K562 (cell line): ENCODE results near the gene ARMC12. TPM values are rescaled to one million over a fixed set of nuclear protein-coding genes. Genes with fewer than 3 reads are reported as not detected.

Source experiments
- ATAC-seq: fragments of 200-7000 bp; cut with Tn5 transposase; 3 replicates; pipeline ENCODE4 v1.9.1; 2020; ENCODE audit warnings: moderate library complexity
- BruUV-seq: library from RNA; stranded (reverse); fragments of 400-500 nt; replicated peaks from 2 replicates; lab custom pipeline; 2021; lab: Mats Ljungman, UMichigan
- CTCF ChIA-PET: fragments of 300-600 bp; formaldehyde crosslinking; extraction: SDS; loops from one replicate; lab custom pipeline; 2021; ENCODE audit warnings: low intra/inter-chr PET ratio; lab: Yijun Ruan, JAX
- POLR2A ChIA-PET: fragments of 300-600, 350-650 bp; sonication (Branson Sonifier 250); formaldehyde crosslinking; extraction: SDS; loops from one replicate; lab custom pipeline; 2021; ENCODE audit warnings: antibody characterized with exemption, inconsistent platforms; lab: Yijun Ruan, JAX
- DNase-seq, 4 experiments: peaks; one replicate each; pipeline versions ENCODE4 v3.0.0 to v3.0.0-alpha.2; 2011 to 2018; ENCODE audit warnings: low spot score in 3 of 4, mixed read lengths in 3 of 4; ENCODE audit errors: extremely low read depth in 1 of 4
- FAIRE-seq: peaks from 2 replicates; lab custom pipeline; 2011; peaks lifted over from hg19 to GRCh38; lab: Jason Lieb, UNC
- H2AFZ ChIP-seq: 2 replicates; pipeline ENCODE4 v1.6.0; 2011; ENCODE audit warnings: low read depth, low read length, control low read depth, inconsistent platforms
- H3K27ac ChIP-seq: fragments of 200-600 bp; 3 replicates; pipeline ENCODE4 v1.8.0; 2011; ENCODE audit warnings: low read depth, mild to moderate bottlenecking, control low read depth, inconsistent platforms, low read length, moderate library complexity, mixed read lengths; ENCODE audit errors: extremely low read depth
- H3K27me3 ChIP-seq, 2 experiments: fragments of 300-600 bp in 1 of 2; 2 replicates in 1 of 2; 3 replicates in 1 of 2; pipeline versions ENCODE4 v1.6.0 to v1.8.0; 2011; ENCODE audit warnings: inconsistent platforms in 2 of 2, low read length in 2 of 2, mild to moderate bottlenecking in 1 of 2, mixed read lengths in 1 of 2, moderate library complexity in 1 of 2; ENCODE audit not compliant: control insufficient read depth in 2 of 2, insufficient read depth in 2 of 2
- H3K36me3 ChIP-seq: fragments of 300-600 bp; 3 replicates; pipeline ENCODE4 v1.8.0; 2011; ENCODE audit warnings: mild to moderate bottlenecking, low read length, inconsistent platforms; ENCODE audit not compliant: control insufficient read depth, insufficient read depth
- H3K4me1 ChIP-seq, 2 experiments: fragments of 200-600 bp in 1 of 2; replicated peaks in 1 of 2; 2 replicates in 1 of 2; 3 replicates in 1 of 2; pipeline versions ENCODE4 v1.5.1 to v1.8.0; 2011; ENCODE audit warnings: inconsistent platforms in 2 of 2, low read length in 2 of 2, mild to moderate bottlenecking in 1 of 2, mixed read lengths in 1 of 2, moderate library complexity in 1 of 2; ENCODE audit not compliant: control insufficient read depth in 2 of 2, insufficient read depth in 2 of 2
- H3K4me2 ChIP-seq: 2 replicates; pipeline ENCODE4 v1.6.1; 2011; ENCODE audit warnings: low read length, control low read depth, inconsistent platforms, mixed read lengths; ENCODE audit not compliant: insufficient read depth
- H3K4me3 ChIP-seq: fragments of 200-600 bp; sonication (generic), shearing (Covaris generic); 2 replicates; pipeline ENCODE4 v1.5.1; 2016; ENCODE audit warnings: control low read depth, inconsistent platforms
- H3K79me2 ChIP-seq: fragments of 200-600 bp; 3 replicates; pipeline ENCODE4 v1.8.0; 2011; ENCODE audit warnings: low read length, inconsistent platforms; ENCODE audit not compliant: control insufficient read depth, insufficient read depth
- H3K9ac ChIP-seq, 2 experiments: 2 replicates each; pipeline versions ENCODE4 v1.6.0 to v1.6.1; 2011; ENCODE audit warnings: low read depth in 2 of 2, low read length in 2 of 2, control low read depth in 1 of 2, inconsistent platforms in 1 of 2, mild to moderate bottlenecking in 1 of 2, mixed read lengths in 1 of 2; ENCODE audit not compliant: insufficient read depth in 1 of 2
- H3K9me1 ChIP-seq: one replicate; pipeline ENCODE4 v1.6.0; 2011; ENCODE audit warnings: inconsistent platforms, mild to moderate bottlenecking, low read length, moderate library complexity; ENCODE audit not compliant: control insufficient read depth, insufficient read depth
- H3K9me3 ChIP-seq: replicated peaks from 2 replicates; pipeline ENCODE4 v1.5.1; 2011; ENCODE audit warnings: low read depth, low read length, inconsistent platforms; ENCODE audit not compliant: control insufficient read depth, insufficient read depth
- H4K20me1 ChIP-seq: replicated peaks from 2 replicates; pipeline ENCODE4 v1.6.1; 2011; ENCODE audit warnings: low read length, inconsistent platforms, mixed read lengths; ENCODE audit not compliant: control insufficient read depth, insufficient read depth
- ATF1 ChIP-seq, 2 experiments: fragments of 450-650 bp in 1 of 2; IDR thresholded peaks; 2 replicates each; pipeline ENCODE4 v1.6.1; 2016; ENCODE audit warnings: missing compliant biosample characterization in 1 of 2, missing genetic modification characterization in 1 of 2
- BCOR ChIP-seq: fragments of 450-650 bp; IDR thresholded peaks from 2 replicates; pipeline ENCODE4 v1.6.1; 2016
- CREB1 ChIP-seq, 2 experiments: sonication (generic) in 1 of 2; formaldehyde crosslinking in 1 of 2; IDR thresholded peaks; 2 replicates each; pipeline versions ENCODE4 v1.6.1 to v1.8.0; 2012 to 2022; ENCODE audit warnings: inconsistent platforms in 1 of 2, mild to moderate bottlenecking in 1 of 2, missing genetic modification reagents in 1 of 2, moderate library complexity in 1 of 2
- E2F5 ChIP-seq: sonication (generic); formaldehyde crosslinking; IDR thresholded peaks from 2 replicates; pipeline ENCODE4 v1.8.0; 2022; ENCODE audit warnings: mild to moderate bottlenecking, missing genetic modification reagents
- GATAD2A ChIP-seq: fragments of 450-650 bp; IDR thresholded peaks from 2 replicates; pipeline ENCODE4 v1.6.1; 2017
- GTF2E2 ChIP-seq: fragments of 200-800 bp; sonication (Bioruptor generic); IDR thresholded peaks from 2 replicates; pipeline ENCODE4 v1.6.1; 2016; ENCODE audit warnings: missing genetic modification characterization, missing compliant biosample characterization
- JUNB ChIP-seq: fragments of 450-650 bp; formaldehyde crosslinking; conservative IDR thresholded peaks from 2 replicates; pipeline ENCODE4 v1.4.0; 2020; ENCODE audit warnings: mild to moderate bottlenecking
- NCOA6 ChIP-seq: fragments of 450-650 bp; IDR thresholded peaks from 2 replicates; pipeline ENCODE4 v1.6.1; 2017; ENCODE audit warnings: mild to moderate bottlenecking
- NEUROD1 ChIP-seq: fragments of 150-350 bp; IDR thresholded peaks from 2 replicates; pipeline ENCODE4 v1.6.1; 2014; ENCODE audit warnings: borderline replicate concordance, low read length, low read depth; ENCODE audit not compliant: partially characterized antibody
- RFX7 ChIP-seq: fragments of 250-450 bp; sonication (Bioruptor Pico); IDR thresholded peaks from 2 replicates; pipeline ENCODE4 v1.5.1; 2021; ENCODE audit warnings: mild to moderate bottlenecking
- SMARCC2 ChIP-seq: fragments of 450-650 bp; IDR thresholded peaks from 2 replicates; pipeline ENCODE4 v1.6.1; 2017; ENCODE audit warnings: antibody characterized with exemption, moderate library complexity, mild to moderate bottlenecking, low read depth
- ZKSCAN8 ChIP-seq: fragments of 200-800 bp; sonication (Bioruptor generic); IDR thresholded peaks from 2 replicates; pipeline ENCODE4 v1.6.1; 2016; ENCODE audit warnings: missing genetic modification characterization, missing compliant biosample characterization
- ZNF766 ChIP-seq: fragments of 200-800 bp; sonication (Bioruptor generic); conservative IDR thresholded peaks from 2 replicates; pipeline ENCODE4 v1.6.1; 2016; ENCODE audit warnings: missing genetic modification characterization, missing compliant biosample characterization
- WGBS: fragments of 100-300 bp; shearing (Covaris generic); methylation state at CpG from one replicate; pipeline ENCODE4 v1.1.6; 2016; ENCODE audit warnings: low coverage, mixed read lengths; ENCODE audit not compliant: insufficient coverage; ENCODE audit errors: missing lambda C conversion rate; 5-methylcytosine and 5-hydroxymethylcytosine counted together
- in situ Hi-C: fragments of 300-500 bp; cut with MboI; formaldehyde crosslinking; loops from 4 replicates; pipeline ENCODE4 v1.15.0; 2018; ENCODE audit warnings: inconsistent platforms, mixed read lengths
- intact Hi-C: fragments of 100-400 bp; cut with micrococcal nuclease; formaldehyde crosslinking; loops from 2 replicates; pipeline ENCODE4 v1.14.2; 2022
- polyA plus RNA-seq, 8 experiments: library from polyadenylated mRNA; depleted of rRNA in 4 of 8; stranded (reverse) in 5 of 8; unstranded in 3 of 8; fragments of >200 nt; fragmentation: Nextera tagmentation in 2 of 8; fragmentation: Illumina TruSeq in 1 of 8; extraction: Ambion mirVana in 2 of 8; extraction: Trizol in 1 of 8; gene quantifications; 2 replicates each; pipeline versions ENCODE4 v1.2.1 to v1.2.3, GENCODE V29; 2011 to 2014; ENCODE audit warnings: inconsistent platforms in 1 of 8, missing spikeins in 1 of 8
- total RNA-seq, 7 experiments: library from RNA; depleted of rRNA in 6 of 7; stranded (reverse); fragments of >200 nt in 6 of 7; fragmentation: Illumina TruSeq in 2 of 7; extraction: Trizol in 2 of 7; gene quantifications; 2 replicates each; pipeline versions ENCODE4 v1.2.1 to v1.2.3, GENCODE V29; 2011 to 2021; ENCODE audit warnings: low replicate concordance in 1 of 7
- TF ChIP-seq, protein P1 (sequence below): fragments of 450-650 bp; IDR thresholded peaks from 2 replicates; pipeline ENCODE4 v1.6.1; 2016; ENCODE audit warnings: low read depth, mild to moderate bottlenecking, moderate library complexity
- TF ChIP-seq, protein P2 (sequence below): sonication (generic); IDR thresholded peaks from 2 replicates; pipeline ENCODE4 v1.6.1; 2016

Gene ARMC12
- total and polyA plus RNA-seq, 9 of the 15 experiments (the other 6 are each of a cell fraction or from before 2014, with no cell fraction given): 0.09 to 0.58 (median 0.31) TPM; not detected in 3

- H3K4me1 ChIP-seq: peaks cover 5 to 24% of the 10 kb centered on the region in 2 experiments; a peak in 4 of 5 replicates
- CTCF ChIA-PET: no interaction called here
- intact Hi-C loops (loop anchor here (1.0 to 5.0 kb wide), 3 partner anchors 40 to 106 kb away; no protein-coding TSS in a partner anchor), in situ Hi-C loops (no loop called here)
- POLR2A ChIA-PET: interaction anchor here (0.7 to 2.1 kb wide), 6 partner anchors 11 to 411 kb away, joined by 3 to 19 read pairs (median 3); no protein-coding TSS in a partner anchor
- H3K4me3 ChIP-seq: peak overlapping the region; percentile 96
- BruUV-seq: no TSS peak
- no peaks in the 10 kb centered on the region for H3K9me1 ChIP-seq
- H3K4me2 ChIP-seq: peak overlapping the region; percentile 100
- WGBS: under 1% methylated on average over 70 of the region's 100 CpGs
- no peaks in the 10 kb centered on the region for H3K27me3 ChIP-seq
- peaks cover 12% of the 10 kb centered on the region; the same call in 1 of the 3 replicates for H3K36me3 ChIP-seq
- peaks cover 7% of the 10 kb centered on the region for H4K20me1 ChIP-seq
- H3K9ac ChIP-seq: peak overlapping the region; percentile 84 to 97
- H3K79me2 ChIP-seq: peaks cover 58% of the 10 kb centered on the region
- H3K27ac ChIP-seq: peak overlapping the region; percentile 86
- peak overlapping the region; percentile 83 for H2AFZ ChIP-seq
- peak; percentile 86 for FAIRE-seq
- ATAC-seq: peak; percentile 81
- DNase-seq: peak; percentile 58 to 88 (median 86)
- H3K9me3 ChIP-seq: no peaks in the 10 kb centered on the region
- TF ChIP-seq SMARCC2 (peak; percentile 17; the same call in 1 of the 2 replicates), ZKSCAN8 (CRISPR knock-in tag) (no peak), E2F5 (CRISPR knock-in tag) (no peak), GTF2E2 (peak; percentile 72; the same call in 1 of the 2 replicates), NEUROD1 (no peak), NCOA6 (peak; percentile 84), BCOR (peak; percentile 82), ZNF766 (CRISPR knock-in tag) (0 out of 2 replicates have a peak, but pooled peaks have one; percentile 54), ATF1 (CRISPR knock-in tag; IDR thresholded peaks at IDR 0.05) (no peak), ATF1 (tag; IDR thresholded peaks at IDR 0.05) (peak; percentile 74), CREB1 (IDR thresholded peaks at IDR 0.05) (peak; percentile 56), CREB1 (CRISPR knock-in tag; IDR thresholded peaks at IDR 0.05) (peak; percentile 2; the same call in 1 of the 2 replicates), RFX7 (CRISPR knock-in tag) (no peak), GATAD2A (no peak; the same call in 1 of the 2 replicates), JUNB (CRISPR knock-in tag) (no peak)
- TF ChIP-seq, protein P1, sequence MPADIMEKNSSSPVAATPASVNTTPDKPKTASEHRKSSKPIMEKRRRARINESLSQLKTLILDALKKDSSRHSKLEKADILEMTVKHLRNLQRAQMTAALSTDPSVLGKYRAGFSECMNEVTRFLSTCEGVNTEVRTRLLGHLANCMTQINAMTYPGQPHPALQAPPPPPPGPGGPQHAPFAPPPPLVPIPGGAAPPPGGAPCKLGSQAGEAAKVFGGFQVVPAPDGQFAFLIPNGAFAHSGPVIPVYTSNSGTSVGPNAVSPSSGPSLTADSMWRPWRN: peak; percentile 11; the same call in 1 of the 2 replicates
- TF ChIP-seq, protein P2, sequence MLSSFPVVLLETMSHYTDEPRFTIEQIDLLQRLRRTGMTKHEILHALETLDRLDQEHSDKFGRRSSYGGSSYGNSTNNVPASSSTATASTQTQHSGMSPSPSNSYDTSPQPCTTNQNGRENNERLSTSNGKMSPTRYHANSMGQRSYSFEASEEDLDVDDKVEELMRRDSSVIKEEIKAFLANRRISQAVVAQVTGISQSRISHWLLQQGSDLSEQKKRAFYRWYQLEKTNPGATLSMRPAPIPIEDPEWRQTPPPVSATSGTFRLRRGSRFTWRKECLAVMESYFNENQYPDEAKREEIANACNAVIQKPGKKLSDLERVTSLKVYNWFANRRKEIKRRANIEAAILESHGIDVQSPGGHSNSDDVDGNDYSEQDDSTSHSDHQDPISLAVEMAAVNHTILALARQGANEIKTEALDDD: peak; percentile 28; the same call in 1 of the 2 replicates
These were observed 48.9 kb upstream of the ARMC12 start for GRCh38 chr6:35687658-35688604.
